Measurements from ENCODE around the gene ATP9B. TPM values are rescaled to one million over a fixed set of nuclear protein-coding genes. Genes with fewer than 3 reads are reported as not detected.

The ATP9B gene
- total RNA-seq, 1 donor from 2014 or later, result 45.3 TPM

DNA sequence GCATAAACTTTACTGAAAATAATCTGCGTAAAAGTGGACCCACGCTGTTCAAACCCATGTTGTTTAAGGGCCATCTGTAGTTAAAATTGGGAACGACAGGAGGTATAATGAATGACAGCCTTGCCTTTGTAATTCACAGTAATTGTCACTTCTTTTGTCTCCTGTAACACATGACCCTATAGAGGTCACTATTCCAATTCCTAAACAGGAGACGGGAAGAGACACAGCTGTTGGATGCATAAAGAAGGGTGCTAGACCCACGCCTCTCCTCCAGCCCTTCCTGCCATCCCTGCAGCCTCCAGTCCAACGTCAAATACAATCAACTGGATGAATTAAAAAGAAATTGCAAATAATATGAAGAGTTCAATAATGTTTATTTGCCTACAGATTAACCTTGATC is 263.5 kb downstream of the ATP9B start:
- Mint-ChIP-seq H3K9me3 (ENCODE audit: low read depth) (no peaks in the 10 kb centered on the region), H3K36me3 (ENCODE audit: insufficient read depth) (peaks cover 13% of the 10 kb centered on the region), H3K27ac (no peak overlapping the region), H3K27me3 (no peaks in the 10 kb centered on the region), H3K4me3 (ENCODE audit: low read depth) (no peak overlapping the region), H3K4me1 (ENCODE audit: low read depth) (peaks cover 3% of the 10 kb centered on the region)
- TF ChIP-seq CTCF (IDR thresholded peaks at IDR 0.05; ENCODE audit: unreplicated experiment), result no peak
- DNase-seq (ENCODE audit: low spot score, unreplicated experiment), result no peak

- TF ChIP-seq CTCF (IDR thresholded peaks at IDR 0.05; ENCODE audit: unreplicated experiment), result no peak
- Mint-ChIP-seq H3K9me3 (ENCODE audit: low read depth) (no peaks in the 10 kb centered on the region), H3K4me3 (ENCODE audit: low read depth) (no peak overlapping the region), H3K27me3 (no peaks in the 10 kb centered on the region), H3K4me1 (ENCODE audit: low read depth) (peaks cover 3% of the 10 kb centered on the region), H3K27ac (no peak overlapping the region), H3K36me3 (ENCODE audit: insufficient read depth) (peaks cover 13% of the 10 kb centered on the region)
- no peak for DNase-seq (ENCODE audit: low spot score, unreplicated experiment)
Observed at GRCh38 chr18:79333046-79333445, 263.9 kb downstream of the ATP9B start.

DNA sequence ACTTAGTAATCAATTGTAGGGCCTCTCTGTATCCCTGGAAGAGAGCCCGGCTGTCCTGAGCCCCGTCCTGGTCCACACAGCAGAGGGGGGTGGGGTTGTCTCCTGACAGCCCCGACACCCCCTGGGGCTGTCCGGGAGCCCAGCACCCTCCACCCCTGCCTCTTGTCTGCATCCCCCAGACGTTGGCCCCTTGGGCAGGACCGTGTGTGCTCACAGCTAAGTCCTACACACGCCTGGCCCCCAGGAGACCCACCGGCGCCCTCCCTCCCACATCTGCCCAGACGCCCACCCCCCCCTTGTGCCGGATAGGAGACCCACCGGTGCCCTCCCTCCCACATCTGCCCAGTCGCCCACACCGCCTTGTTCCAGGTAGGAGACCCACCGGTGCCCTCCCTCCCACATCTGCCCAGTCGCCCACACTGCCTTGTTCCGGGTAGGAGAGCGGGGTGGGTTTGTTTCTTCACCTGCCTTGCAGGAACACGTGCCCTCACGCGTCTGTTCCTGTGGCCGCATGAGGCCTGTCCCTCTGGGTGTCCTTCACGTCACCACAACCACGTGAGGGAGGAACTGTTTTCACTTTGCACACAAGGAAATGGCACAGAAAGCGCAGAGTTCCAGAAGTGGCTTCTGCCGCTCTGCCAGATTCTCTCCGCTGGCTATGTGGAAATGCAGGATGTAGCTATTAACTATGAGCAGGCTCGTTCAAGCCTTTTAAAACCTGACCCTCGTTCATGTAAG is 265.5 kb downstream of the ATP9B start:
- no peaks in the 10 kb centered on the region for H3K27me3 Mint-ChIP-seq
- no peaks in the 10 kb centered on the region for H3K9me3 Mint-ChIP-seq (ENCODE audit: low read depth)
- no peak overlapping the region for H3K27ac Mint-ChIP-seq
- H3K4me1 Mint-ChIP-seq (ENCODE audit: low read depth), result no peaks in the 10 kb centered on the region
- no peak for DNase-seq (ENCODE audit: low spot score, unreplicated experiment)
- H3K4me3 Mint-ChIP-seq (ENCODE audit: low read depth), result no peak overlapping the region
- peaks cover 16% of the 10 kb centered on the region for H3K36me3 Mint-ChIP-seq (ENCODE audit: insufficient read depth)
- TF ChIP-seq CTCF (IDR thresholded peaks at IDR 0.05; ENCODE audit: unreplicated experiment), result no peak

DNA sequence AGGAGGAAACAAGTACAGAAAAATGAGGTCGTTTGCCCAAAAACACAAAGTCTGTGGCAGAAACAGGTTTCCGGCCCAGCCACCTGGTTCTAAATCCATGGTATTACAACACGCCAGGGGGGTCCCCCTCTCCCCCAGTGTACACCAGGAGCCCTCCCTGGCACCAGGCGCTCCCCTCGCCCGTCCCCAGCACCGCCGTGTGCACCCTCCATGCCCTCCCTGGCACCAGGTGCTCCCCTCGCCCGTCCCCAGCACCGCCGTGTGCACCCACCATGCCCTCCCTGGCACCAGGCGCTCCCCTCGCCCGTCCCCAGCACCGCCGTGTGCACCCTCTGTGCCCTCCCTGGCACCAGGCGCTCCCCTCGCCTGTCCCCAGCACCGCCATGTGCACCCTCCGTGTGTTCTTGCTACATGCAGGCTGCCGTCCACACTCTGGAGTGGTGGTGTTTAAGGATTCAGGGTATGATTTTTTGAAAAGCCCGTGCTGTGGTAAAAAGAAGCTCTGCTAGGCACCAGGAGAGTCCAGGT is 266.7 kb downstream of the ATP9B start:
- TF ChIP-seq CTCF (IDR thresholded peaks at IDR 0.05; ENCODE audit: unreplicated experiment), result no peak
- Mint-ChIP-seq H3K9me3 (ENCODE audit: low read depth) (no peaks in the 10 kb centered on the region), H3K27ac (no peak overlapping the region), H3K4me3 (ENCODE audit: low read depth) (no peak overlapping the region), H3K27me3 (no peaks in the 10 kb centered on the region), H3K4me1 (ENCODE audit: low read depth) (no peaks in the 10 kb centered on the region), H3K36me3 (ENCODE audit: insufficient read depth) (peaks cover 15% of the 10 kb centered on the region)
- DNase-seq (ENCODE audit: low spot score, unreplicated experiment), result no peak

GRCh38 chr18:79336556-79337142 is 267.5 kb downstream of the ATP9B start:
- H3K9me3 Mint-ChIP-seq (ENCODE audit: low read depth), result no peaks in the 10 kb centered on the region
- H3K27ac Mint-ChIP-seq, result no peak overlapping the region
- H3K4me1 Mint-ChIP-seq (ENCODE audit: low read depth), result no peaks in the 10 kb centered on the region
- H3K36me3 Mint-ChIP-seq (ENCODE audit: insufficient read depth), result peaks cover 12% of the 10 kb centered on the region
- no peaks in the 10 kb centered on the region for H3K27me3 Mint-ChIP-seq
- H3K4me3 Mint-ChIP-seq (ENCODE audit: low read depth), result no peak overlapping the region
- DNase-seq (ENCODE audit: low spot score, unreplicated experiment), result no peak
- no peak for TF ChIP-seq CTCF (IDR thresholded peaks at IDR 0.05; ENCODE audit: unreplicated experiment)

Data from progenitor cell of endocrine pancreas (in vitro differentiated cells).